SU-DHL-6 (cell line): ENCODE measurements around the gene MAGEA9.

ENCODE experiments used
- H2AFZ ChIP-seq: fragments of 200-600 bp; sonication (generic); 2 replicates; pipeline ENCODE4 v1.6.1; 2014; ENCODE audit warnings: low read depth, mild to moderate bottlenecking, moderate library complexity, mixed read lengths, antibody characterized with exemption, low read length; ENCODE audit not compliant: severe bottlenecking
- H3F3A ChIP-seq: fragments of 200-600 bp; shearing (Covaris generic); 2 replicates; pipeline ENCODE4 v1.6.0; 2016; ENCODE audit warnings: antibody characterized with exemption, mild to moderate bottlenecking; ENCODE audit not compliant: insufficient read depth
- H3K27ac ChIP-seq: fragments of 200-600 bp; sonication (generic); 2 replicates; pipeline ENCODE4 v1.5.1; 2016; ENCODE audit warnings: low read depth, mild to moderate bottlenecking, low read length, moderate library complexity, mixed read lengths
- H3K27me3 ChIP-seq: fragments of 200-600 bp; sonication (generic), shearing (Covaris generic); 2 replicates; pipeline ENCODE4 v1.6.0; 2014; ENCODE audit warnings: mild to moderate bottlenecking, low read length
- H3K36me3 ChIP-seq: fragments of 200-600 bp; sonication (generic); 2 replicates; pipeline ENCODE4 v1.6.1; 2014; ENCODE audit warnings: mild to moderate bottlenecking, low read length, mixed read lengths
- H3K4me2 ChIP-seq: fragments of 300-600, 200-600 bp; shearing (Covaris generic), sonication (generic); 2 replicates; pipeline ENCODE4 v1.6.0; 2014; ENCODE audit warnings: low read length, low read depth, mild to moderate bottlenecking; ENCODE audit not compliant: poor library complexity, severe bottlenecking
- H3K4me3 ChIP-seq: fragments of 200-600 bp; sonication (generic); 2 replicates; pipeline ENCODE4 v1.5.1; 2014; ENCODE audit warnings: antibody characterized with exemption, low read length, mild to moderate bottlenecking, mixed read lengths; ENCODE audit not compliant: insufficient read depth, poor library complexity, severe bottlenecking
- H3K79me2 ChIP-seq: fragments of 200-600 bp; sonication (generic); 2 replicates; pipeline ENCODE4 v1.6.1; 2014; ENCODE audit warnings: mild to moderate bottlenecking, low read length, moderate library complexity; ENCODE audit not compliant: insufficient read depth
- H3K9ac ChIP-seq: fragments of 200-600 bp; sonication (generic); 2 replicates; pipeline ENCODE4 v1.7.0; 2014; ENCODE audit warnings: mild to moderate bottlenecking, low read length
- H3K9me2 ChIP-seq: fragments of 200-600 bp; sonication (generic); replicated peaks from 2 replicates; pipeline ENCODE4 v1.6.1; 2014; ENCODE audit warnings: low read length; ENCODE audit not compliant: insufficient read depth
- H3K9me3 ChIP-seq: fragments of 200-600 bp; sonication (generic); 2 replicates; pipeline ENCODE4 v1.6.1; 2014; ENCODE audit warnings: low read length, mixed read lengths; ENCODE audit not compliant: insufficient read depth
- H4K20me1 ChIP-seq: fragments of 200-600 bp; sonication (generic); 2 replicates; pipeline ENCODE4 v1.6.1; 2014; ENCODE audit warnings: low read depth, mild to moderate bottlenecking, antibody characterized with exemption, low read length, moderate library complexity, mixed read lengths
- EZH2phosphoT487 ChIP-seq: fragments of 200-600 bp; sonication (generic), shearing (Covaris generic); conservative IDR thresholded peaks from 2 replicates; pipeline ENCODE4 v1.6.1; 2018; ENCODE audit warnings: mild to moderate bottlenecking, antibody characterized with exemption, low read length, moderate library complexity, mixed read lengths
- TF ChIP-seq, protein P1 (sequence below): fragments of 200-600 bp; sonication (generic); IDR thresholded peaks from one replicate; pipeline ENCODE4 v1.5.1; 2017; ENCODE audit warnings: antibody characterized with exemption, mild to moderate bottlenecking, low read length, moderate library complexity; ENCODE audit not compliant: insufficient read depth, poor library complexity, severe bottlenecking

Gene MAGEA9

DNA sequence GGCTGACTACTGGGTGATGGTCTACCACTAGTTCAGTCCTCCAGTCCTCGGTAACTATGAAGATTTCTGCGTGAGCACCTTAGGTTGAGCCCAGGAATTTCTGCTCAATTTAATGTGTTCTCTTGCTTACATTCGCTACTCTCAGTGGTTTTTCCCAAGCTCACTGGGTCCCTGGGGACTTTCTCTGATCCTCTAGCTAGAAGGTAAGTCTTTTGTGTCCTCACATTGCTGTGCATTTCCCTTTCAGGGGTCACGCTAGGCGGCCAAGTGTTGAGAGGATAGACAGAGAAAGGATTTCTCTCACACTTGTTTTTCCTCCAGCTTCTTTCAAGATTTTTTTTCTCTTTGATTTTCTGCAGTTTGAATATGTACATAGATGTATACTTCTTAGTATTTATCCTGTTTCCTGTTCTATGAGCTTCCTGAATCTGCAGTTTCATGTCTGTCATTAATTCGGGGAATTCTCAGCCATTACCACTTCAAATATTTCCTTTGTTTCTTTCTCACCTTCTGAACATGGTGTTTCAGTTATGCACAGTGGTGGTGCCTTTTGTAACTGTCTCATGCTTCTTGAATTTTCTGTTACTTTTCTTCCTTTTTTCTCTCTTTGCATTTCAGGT lies 17.5 kb downstream of the MAGEA9 start:
- TF ChIP-seq EZH2phosphoT487, result no peak
- H3K27me3 ChIP-seq, result no peaks in the 10 kb centered on the region
- no peak overlapping the region for H3K4me2 ChIP-seq
- H3K27ac ChIP-seq, result no peak overlapping the region
- no peaks in the 10 kb centered on the region for H4K20me1 ChIP-seq
- H3K9me3 ChIP-seq, result no peaks in the 10 kb centered on the region
- no peaks in the 10 kb centered on the region for H3F3A ChIP-seq
- H2AFZ ChIP-seq, result no peak overlapping the region
- no peaks in the 10 kb centered on the region for H3K79me2 ChIP-seq
- H3K36me3 ChIP-seq, result no peaks in the 10 kb centered on the region
- no peak overlapping the region for H3K4me3 ChIP-seq
- H3K9ac ChIP-seq, result no peak overlapping the region
- no peaks in the 10 kb centered on the region for H3K9me2 ChIP-seq

DNA sequence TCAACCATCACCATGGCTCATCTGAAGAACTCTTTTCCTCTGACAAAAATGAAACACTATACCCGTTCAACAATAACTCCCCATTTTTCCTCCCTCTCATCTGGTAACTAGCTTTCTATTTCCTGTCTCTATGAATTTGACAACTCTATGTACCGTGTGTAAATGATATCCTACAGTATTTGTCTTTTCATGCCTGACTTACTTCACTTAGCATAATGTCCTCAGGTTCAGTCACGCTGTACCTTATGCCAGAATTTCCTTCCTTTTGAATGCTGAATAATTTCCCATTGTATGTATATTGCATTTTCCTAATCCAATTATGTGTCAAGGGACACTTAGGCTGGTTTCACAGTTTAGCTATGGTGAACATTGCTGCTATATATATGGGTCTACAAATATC lies 18.2 kb downstream of the MAGEA9 start:
- Histone ChIP-seq H4K20me1 (no peaks in the 10 kb centered on the region), H3K9me2 (no peaks in the 10 kb centered on the region), H3K79me2 (no peaks in the 10 kb centered on the region), H2AFZ (no peak overlapping the region), H3K9me3 (no peaks in the 10 kb centered on the region), H3K4me3 (no peak overlapping the region), H3F3A (no peaks in the 10 kb centered on the region), H3K4me2 (no peak overlapping the region), H3K27me3 (no peaks in the 10 kb centered on the region), H3K27ac (no peak overlapping the region), H3K9ac (no peak overlapping the region), H3K36me3 (no peaks in the 10 kb centered on the region)
- TF ChIP-seq EZH2phosphoT487, result no peak
- TF ChIP-seq, protein P1, sequence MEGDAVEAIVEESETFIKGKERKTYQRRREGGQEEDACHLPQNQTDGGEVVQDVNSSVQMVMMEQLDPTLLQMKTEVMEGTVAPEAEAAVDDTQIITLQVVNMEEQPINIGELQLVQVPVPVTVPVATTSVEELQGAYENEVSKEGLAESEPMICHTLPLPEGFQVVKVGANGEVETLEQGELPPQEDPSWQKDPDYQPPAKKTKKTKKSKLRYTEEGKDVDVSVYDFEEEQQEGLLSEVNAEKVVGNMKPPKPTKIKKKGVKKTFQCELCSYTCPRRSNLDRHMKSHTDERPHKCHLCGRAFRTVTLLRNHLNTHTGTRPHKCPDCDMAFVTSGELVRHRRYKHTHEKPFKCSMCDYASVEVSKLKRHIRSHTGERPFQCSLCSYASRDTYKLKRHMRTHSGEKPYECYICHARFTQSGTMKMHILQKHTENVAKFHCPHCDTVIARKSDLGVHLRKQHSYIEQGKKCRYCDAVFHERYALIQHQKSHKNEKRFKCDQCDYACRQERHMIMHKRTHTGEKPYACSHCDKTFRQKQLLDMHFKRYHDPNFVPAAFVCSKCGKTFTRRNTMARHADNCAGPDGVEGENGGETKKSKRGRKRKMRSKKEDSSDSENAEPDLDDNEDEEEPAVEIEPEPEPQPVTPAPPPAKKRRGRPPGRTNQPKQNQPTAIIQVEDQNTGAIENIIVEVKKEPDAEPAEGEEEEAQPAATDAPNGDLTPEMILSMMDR, result no peak

DNA sequence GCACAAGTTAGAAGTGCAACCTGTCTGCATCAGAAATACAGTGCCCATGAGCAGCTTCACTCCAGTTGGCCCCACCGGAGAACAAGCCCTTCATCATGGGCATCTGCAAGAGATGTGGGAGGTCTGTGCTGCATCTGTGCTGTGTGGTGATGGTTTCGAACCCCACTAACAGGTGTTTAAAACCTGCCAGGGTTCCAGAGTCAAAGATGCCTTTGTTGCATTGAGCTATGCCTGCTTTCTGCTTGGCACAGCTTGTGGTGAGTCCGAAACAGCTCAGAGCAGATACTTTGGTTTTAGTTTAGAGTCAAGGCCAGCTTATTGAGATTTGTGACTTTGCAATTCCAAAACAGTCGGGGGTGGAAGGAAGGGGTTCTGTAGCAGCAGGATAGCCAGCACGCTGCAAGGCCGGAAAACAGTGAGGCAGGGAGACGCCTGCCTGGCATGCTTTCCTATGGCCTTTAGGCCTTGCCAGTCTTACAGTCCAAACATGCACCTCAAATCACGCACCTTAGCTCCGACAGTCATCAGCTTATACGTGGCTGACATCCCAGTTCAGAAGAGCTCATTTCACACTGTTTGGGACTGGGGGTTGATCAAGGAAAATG lies 21.8 kb downstream of the MAGEA9 start:
- Histone ChIP-seq H3K36me3 (no peaks in the 10 kb centered on the region), H3K79me2 (no peaks in the 10 kb centered on the region), H3K9me2 (no peaks in the 10 kb centered on the region), H3K9ac (no peak overlapping the region), H3K27me3 (no peaks in the 10 kb centered on the region), H3K4me2 (no peak overlapping the region), H3F3A (no peaks in the 10 kb centered on the region), H2AFZ (no peak overlapping the region), H3K4me3 (no peak overlapping the region), H3K27ac (no peak overlapping the region), H4K20me1 (no peaks in the 10 kb centered on the region), H3K9me3 (no peaks in the 10 kb centered on the region)
- no peak for TF ChIP-seq EZH2phosphoT487
- TF ChIP-seq, protein P1, result no peak

DNA sequence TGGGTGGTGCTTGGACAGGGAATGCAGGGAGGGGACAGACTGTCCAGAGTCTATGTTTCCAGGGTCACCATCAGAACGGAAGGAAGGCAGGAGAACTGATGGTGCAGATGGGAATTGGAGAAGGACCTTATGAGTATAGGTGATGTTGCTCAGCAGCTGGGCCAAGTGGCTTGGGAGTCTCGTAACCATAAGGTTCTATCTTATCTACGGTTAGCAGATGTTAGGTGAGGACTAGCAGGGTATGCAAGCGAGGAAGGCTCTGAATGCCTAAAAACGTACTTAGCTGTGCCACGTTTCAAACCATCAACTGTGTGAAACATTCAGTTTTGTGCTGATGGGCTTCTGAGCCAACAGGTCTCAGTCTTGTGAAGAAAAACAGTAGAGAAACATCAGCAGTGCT lies 22.4 kb downstream of the MAGEA9 start:
- H3K36me3 ChIP-seq, result no peaks in the 10 kb centered on the region
- H3K27ac ChIP-seq, result no peak overlapping the region
- no peaks in the 10 kb centered on the region for H3K9me2 ChIP-seq
- H3K4me2 ChIP-seq, result no peak overlapping the region
- no peak overlapping the region for H3K4me3 ChIP-seq
- no peak for TF ChIP-seq EZH2phosphoT487
- TF ChIP-seq, protein P1, result no peak
- H3K9me3 ChIP-seq, result no peaks in the 10 kb centered on the region
- H4K20me1 ChIP-seq, result no peaks in the 10 kb centered on the region
- H3K79me2 ChIP-seq, result no peaks in the 10 kb centered on the region
- H3K27me3 ChIP-seq, result no peaks in the 10 kb centered on the region
- H3K9ac ChIP-seq, result no peak overlapping the region
- no peak overlapping the region for H2AFZ ChIP-seq
- H3F3A ChIP-seq, result no peaks in the 10 kb centered on the region
